HS-27A (cell line): ENCODE results near the gene ILDR2.

ENCODE experiments used
- DNase-seq: peaks from one replicate; pipeline ENCODE4 v3.0.0-alpha.2; 2012; ENCODE audit warnings: low read depth, missing footprints

Gene ILDR2

GRCh38 chr1:166971252-166971651, 4.1 kb downstream of the ILDR2 start:
- no peak for DNase-seq

GRCh38 chr1:166969074-166969677, 6.2 kb downstream of the ILDR2 start:
- DNase-seq = no peak

GRCh38 chr1:166960858-166961474, 14.4 kb downstream of the ILDR2 start:
- no peak for DNase-seq

- no peak for DNase-seq
These were observed 18.5 kb downstream of the ILDR2 start for GRCh38 chr1:166956872-166957271.

GRCh38 chr1:166956057-166956850, 19.1 kb downstream of the ILDR2 start:
- DNase-seq = no peak

GRCh38 chr1:166953491-166953890, 21.8 kb downstream of the ILDR2 start:
- DNase-seq = no peak

- no peak for DNase-seq
These were observed 23.2 kb downstream of the ILDR2 start for GRCh38 chr1:166952002-166952746.

GRCh38 chr1:166951050-166951449, 24.3 kb downstream of the ILDR2 start:
- DNase-seq = no peak

- DNase-seq = no peak
These were observed 25.2 kb downstream of the ILDR2 start for GRCh38 chr1:166950156-166950555.

GRCh38 chr1:166948856-166949350, 26.4 kb downstream of the ILDR2 start:
- no peak for DNase-seq

GRCh38 chr1:166947398-166948043, 27.8 kb downstream of the ILDR2 start:
- DNase-seq = no peak

GRCh38 chr1:166944186-166944967, 31.0 kb downstream of the ILDR2 start:
- no peak for DNase-seq

GRCh38 chr1:166939741-166940375, 35.5 kb downstream of the ILDR2 start:
- no peak for DNase-seq

GRCh38 chr1:166937962-166938361, 37.4 kb downstream of the ILDR2 start:
- no peak for DNase-seq

GRCh38 chr1:166937329-166937728, 38.0 kb downstream of the ILDR2 start:
- no peak for DNase-seq

- no peak for DNase-seq
These were observed 41.7 kb downstream of the ILDR2 start for GRCh38 chr1:166933633-166934032.

- DNase-seq = no peak
These were observed 42.2 kb downstream of the ILDR2 start for GRCh38 chr1:166933140-166933539.

- no peak for DNase-seq
These were observed 45.4 kb downstream of the ILDR2 start for GRCh38 chr1:166929911-166930310.

- DNase-seq = no peak
These were observed 47.6 kb downstream of the ILDR2 start for GRCh38 chr1:166927701-166928100.

GRCh38 chr1:166925810-166926478, 49.4 kb downstream of the ILDR2 start:
- DNase-seq = no peak
